SK-N-SH treated with all-trans-retinoic acid at 6 μM for 48 hours (cell line): Measurements from ENCODE around the gene UGT1A4.

ENCODE experiments used
- CSDC2 ChIP-seq: fragments of 250-450 bp; sonication (Bioruptor Pico); IDR thresholded peaks from 2 replicates; pipeline ENCODE4 v1.5.0; 2020; ENCODE audit warnings: mild to moderate bottlenecking, moderate library complexity
- GLIS3 ChIP-seq: fragments of 250-450 bp; sonication (Bioruptor Pico); IDR thresholded peaks from 2 replicates; pipeline ENCODE4 v1.5.0; 2020; ENCODE audit warnings: mild to moderate bottlenecking, moderate library complexity
- ISL1 ChIP-seq: fragments of 250-450 bp; sonication (Bioruptor Pico); IDR thresholded peaks from 2 replicates; pipeline ENCODE4 v2.1.2; 2022; ENCODE audit warnings: mild to moderate bottlenecking, moderate library complexity
- OSR1 ChIP-seq: fragments of 250-450 bp; sonication (Bioruptor Pico); IDR thresholded peaks from 2 replicates; pipeline ENCODE4 v1.8.0; 2022; ENCODE audit warnings: moderate library complexity, mild to moderate bottlenecking, inconsistent platforms
- PATZ1 ChIP-seq: fragments of 250-450 bp; sonication (Bioruptor Pico); IDR thresholded peaks from 2 replicates; pipeline ENCODE4 v1.8.0; 2020; ENCODE audit warnings: mild to moderate bottlenecking, moderate library complexity, borderline replicate concordance
- PPARA ChIP-seq: fragments of 250-450 bp; sonication (Bioruptor Pico); IDR thresholded peaks from 2 replicates; pipeline ENCODE4 v1.5.0; 2020; ENCODE audit warnings: mild to moderate bottlenecking, borderline replicate concordance
- SNAI2 ChIP-seq: fragments of 250-450 bp; sonication (Bioruptor Pico); IDR thresholded peaks from 2 replicates; pipeline ENCODE4 v1.5.0; 2020; ENCODE audit warnings: mild to moderate bottlenecking, moderate library complexity
- ZC3H10 ChIP-seq: fragments of 250-450 bp; sonication (Bioruptor Pico); IDR thresholded peaks from 2 replicates; pipeline ENCODE4 v1.5.1; 2021; ENCODE audit warnings: mild to moderate bottlenecking, moderate library complexity
- ZFP3 ChIP-seq: fragments of 250-450 bp; sonication (Bioruptor Pico); IDR thresholded peaks from 2 replicates; pipeline ENCODE4 v1.5.0; 2020; ENCODE audit warnings: mild to moderate bottlenecking, moderate library complexity
- ZNF70 ChIP-seq: fragments of 450-650 bp; formaldehyde crosslinking; IDR thresholded peaks from 2 replicates; pipeline ENCODE4 v1.5.0; 2020; ENCODE audit warnings: mild to moderate bottlenecking, moderate library complexity
- TF ChIP-seq, protein P1 (sequence below): fragments of 250-450 bp; sonication (Bioruptor Pico); IDR thresholded peaks from 2 replicates; pipeline ENCODE4 v1.5.1; 2020; ENCODE audit warnings: low read depth, mild to moderate bottlenecking, moderate library complexity
- TF ChIP-seq, protein P2 (sequence below): fragments of 250-450 bp; sonication (Bioruptor Pico); IDR thresholded peaks from 2 replicates; pipeline ENCODE4 v1.8.0; 2021; ENCODE audit warnings: low read depth, mild to moderate bottlenecking, moderate library complexity, borderline replicate concordance

GRCh38 chr2:233796254-233796653 is 77.7 kb downstream of the UGT1A4 start:
- no peak for TF ChIP-seq PATZ1 (CRISPR knock-in tag)
- TF ChIP-seq ZFP3: no peak
- TF ChIP-seq GLIS3 (CRISPR knock-in tag): no peak
- TF ChIP-seq, protein P1, sequence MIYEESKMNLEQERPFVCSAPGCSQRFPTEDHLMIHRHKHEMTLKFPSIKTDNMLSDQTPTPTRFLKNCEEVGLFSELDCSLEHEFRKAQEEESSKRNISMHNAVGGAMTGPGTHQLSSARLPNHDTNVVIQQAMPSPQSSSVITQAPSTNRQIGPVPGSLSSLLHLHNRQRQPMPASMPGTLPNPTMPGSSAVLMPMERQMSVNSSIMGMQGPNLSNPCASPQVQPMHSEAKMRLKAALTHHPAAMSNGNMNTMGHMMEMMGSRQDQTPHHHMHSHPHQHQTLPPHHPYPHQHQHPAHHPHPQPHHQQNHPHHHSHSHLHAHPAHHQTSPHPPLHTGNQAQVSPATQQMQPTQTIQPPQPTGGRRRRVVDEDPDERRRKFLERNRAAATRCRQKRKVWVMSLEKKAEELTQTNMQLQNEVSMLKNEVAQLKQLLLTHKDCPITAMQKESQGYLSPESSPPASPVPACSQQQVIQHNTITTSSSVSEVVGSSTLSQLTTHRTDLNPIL (CRISPR knock-in tag): no peak
- no peak for TF ChIP-seq PPARA
- TF ChIP-seq OSR1 (CRISPR knock-in tag): no peak
- TF ChIP-seq CSDC2 (CRISPR knock-in tag): no peak
- TF ChIP-seq ZNF70 (CRISPR knock-in tag): no peak
- TF ChIP-seq ISL1: no peak
- TF ChIP-seq ZC3H10 (CRISPR knock-in tag): no peak
- no peak for TF ChIP-seq SNAI2 (CRISPR knock-in tag)
- TF ChIP-seq, protein P2, sequence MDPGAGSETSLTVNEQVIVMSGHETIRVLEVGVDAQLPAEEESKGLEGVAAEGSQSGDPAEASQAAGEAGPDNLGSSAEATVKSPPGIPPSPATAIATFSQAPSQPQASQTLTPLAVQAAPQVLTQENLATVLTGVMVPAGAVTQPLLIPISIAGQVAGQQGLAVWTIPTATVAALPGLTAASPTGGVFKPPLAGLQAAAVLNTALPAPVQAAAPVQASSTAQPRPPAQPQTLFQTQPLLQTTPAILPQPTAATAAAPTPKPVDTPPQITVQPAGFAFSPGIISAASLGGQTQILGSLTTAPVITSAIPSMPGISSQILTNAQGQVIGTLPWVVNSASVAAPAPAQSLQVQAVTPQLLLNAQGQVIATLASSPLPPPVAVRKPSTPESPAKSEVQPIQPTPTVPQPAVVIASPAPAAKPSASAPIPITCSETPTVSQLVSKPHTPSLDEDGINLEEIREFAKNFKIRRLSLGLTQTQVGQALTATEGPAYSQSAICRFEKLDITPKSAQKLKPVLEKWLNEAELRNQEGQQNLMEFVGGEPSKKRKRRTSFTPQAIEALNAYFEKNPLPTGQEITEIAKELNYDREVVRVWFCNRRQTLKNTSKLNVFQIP (CRISPR knock-in tag): no peak
